ENCODE measurements around the gene MMP15. TPM values are rescaled to one million over a fixed set of nuclear protein-coding genes. Genes with fewer than 3 reads are reported as not detected.
A peak's percentile ranks its signal among the peaks of the same experiment; 100 is the strongest.

MMP15 gene
- total and polyA plus RNA-seq, 2 of the 13 experiments (the other 11 are each of a cell fraction or from before 2014, with no cell fraction given): 35.2 to 44.9 TPM

- TF ChIP-seq, protein P1, sequence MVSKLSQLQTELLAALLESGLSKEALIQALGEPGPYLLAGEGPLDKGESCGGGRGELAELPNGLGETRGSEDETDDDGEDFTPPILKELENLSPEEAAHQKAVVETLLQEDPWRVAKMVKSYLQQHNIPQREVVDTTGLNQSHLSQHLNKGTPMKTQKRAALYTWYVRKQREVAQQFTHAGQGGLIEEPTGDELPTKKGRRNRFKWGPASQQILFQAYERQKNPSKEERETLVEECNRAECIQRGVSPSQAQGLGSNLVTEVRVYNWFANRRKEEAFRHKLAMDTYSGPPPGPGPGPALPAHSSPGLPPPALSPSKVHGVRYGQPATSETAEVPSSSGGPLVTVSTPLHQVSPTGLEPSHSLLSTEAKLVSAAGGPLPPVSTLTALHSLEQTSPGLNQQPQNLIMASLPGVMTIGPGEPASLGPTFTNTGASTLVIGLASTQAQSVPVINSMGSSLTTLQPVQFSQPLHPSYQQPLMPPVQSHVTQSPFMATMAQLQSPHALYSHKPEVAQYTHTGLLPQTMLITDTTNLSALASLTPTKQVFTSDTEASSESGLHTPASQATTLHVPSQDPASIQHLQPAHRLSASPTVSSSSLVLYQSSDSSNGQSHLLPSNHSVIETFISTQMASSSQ (IDR thresholded peaks at IDR 0.05; ENCODE audit: low read depth): no peak
- TF ChIP-seq, protein P1 (CRISPR knock-in tag; IDR thresholded peaks at IDR 0.05; ENCODE audit: borderline replicate concordance): 0 out of 2 replicates have a peak, but pooled peaks have one; percentile 10
- TF ChIP-seq NFE2 (CRISPR knock-in tag; IDR thresholded peaks at IDR 0.05) (no peak), ZNF468 (CRISPR knock-in tag; IDR thresholded peaks at IDR 0.05) (no peak), PITX1 (CRISPR knock-in tag; IDR thresholded peaks at IDR 0.05) (no peak), SALL2 (CRISPR knock-in tag; IDR thresholded peaks at IDR 0.05) (no peak), ZNF800 (CRISPR knock-in tag; IDR thresholded peaks at IDR 0.05) (no peak), ZNF143 (CRISPR knock-in tag; IDR thresholded peaks at IDR 0.05) (no peak), ESRRA (CRISPR knock-in tag; IDR thresholded peaks at IDR 0.05; ENCODE audit: low read depth) (no peak), ATF7-NPFF (CRISPR knock-in tag; IDR thresholded peaks at IDR 0.05; ENCODE audit: low read depth) (peak; percentile 3; the same call in 1 of the 2 replicates), PCBP2 (optimal IDR thresholded peaks at IDR 0.05; ENCODE audit: low read depth, low read length, poor library complexity, severe bottlenecking) (no peak), TRIM24 (CRISPR knock-in tag; IDR thresholded peaks at IDR 0.05) (no peak), POLR2G (IDR thresholded peaks at IDR 0.05; ENCODE audit: low read depth, low read length) (no peak), HMGXB3 (CRISPR knock-in tag; IDR thresholded peaks at IDR 0.05; ENCODE audit: borderline replicate concordance) (no peak), MTF1 (CRISPR knock-in tag; IDR thresholded peaks at IDR 0.05) (no peak), AKAP8 (CRISPR knock-in tag; IDR thresholded peaks at IDR 0.05) (0 out of 2 replicates have a peak, but pooled peaks have one; percentile 8), SIX1 (CRISPR knock-in tag; IDR thresholded peaks at IDR 0.05; ENCODE audit: borderline replicate concordance) (no peak)
- TF ChIP-seq, protein P2, sequence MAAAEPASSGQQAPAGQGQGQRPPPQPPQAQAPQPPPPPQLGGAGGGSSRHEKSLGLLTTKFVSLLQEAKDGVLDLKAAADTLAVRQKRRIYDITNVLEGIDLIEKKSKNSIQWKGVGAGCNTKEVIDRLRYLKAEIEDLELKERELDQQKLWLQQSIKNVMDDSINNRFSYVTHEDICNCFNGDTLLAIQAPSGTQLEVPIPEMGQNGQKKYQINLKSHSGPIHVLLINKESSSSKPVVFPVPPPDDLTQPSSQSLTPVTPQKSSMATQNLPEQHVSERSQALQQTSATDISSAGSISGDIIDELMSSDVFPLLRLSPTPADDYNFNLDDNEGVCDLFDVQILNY (CRISPR knock-in tag; conservative IDR thresholded peaks at IDR 0.05): no peak
Measured at GRCh38 chr16:58001781-58002415, 23.7 kb upstream of the MMP15 start (continued).

All from HepG2 (cell line).